Measurements from ENCODE around the gene MSI2. TPM values are rescaled to one million over a fixed set of nuclear protein-coding genes. Genes with fewer than 3 reads are reported as not detected.

Gene MSI2
- total and polyA plus RNA-seq, 9 of the 15 experiments (the other 6 are each of a cell fraction or from before 2014, with no cell fraction given) = 4.6 to 61.8 (median 42.4) TPM

- TF ChIP-seq RBBP5 (IDR thresholded peaks at IDR 0.05; ENCODE audit: borderline replicate concordance, insufficient read depth, low read length, poor library complexity, severe bottlenecking) (no peak), MTA2 (IDR thresholded peaks at IDR 0.05; ENCODE audit: low read depth) (no peak)
Observed at GRCh38 chr17:57438066-57438731, 181.9 kb downstream of the MSI2 start (continued).

GRCh38 chr17:57439651-57440050, 183.3 kb downstream of the MSI2 start:
- TF ChIP-seq DDX20 (tag; IDR thresholded peaks at IDR 0.05; ENCODE audit: low read depth) (no peak), MLLT1 (IDR thresholded peaks at IDR 0.05) (no peak)
- CTCF ChIA-PET (ENCODE audit: low intra/inter-chr PET ratio) = interaction anchor here (2.1 kb wide), 1 partner anchor 196 kb away, joined by 13 read pairs; no protein-coding TSS in a partner anchor
- Histone ChIP-seq H3K4me2 (ENCODE audit: insufficient read depth, low read length) (no peak overlapping the region), H4K20me1 (replicated peaks; ENCODE audit: control insufficient read depth, insufficient read depth, low read length) (peaks cover 9% of the 10 kb centered on the region; the same call in 1 of the 2 replicates), H3K27ac (ENCODE audit: extremely low read depth, low read depth, low read length) (no peak overlapping the region), H3K4me1 (replicated peaks in 1 of 2; ENCODE audit: control insufficient read depth in 2 of 2, insufficient read depth in 2 of 2, low read length in 2 of 2) (peaks cover 15 to 20% of the 10 kb centered on the region in 2 experiments), H3K4me3 (no peak overlapping the region), H3K27me3 (ENCODE audit: control insufficient read depth in 2 of 2, insufficient read depth in 2 of 2, low read length in 2 of 2) (no peaks in the 10 kb centered on the region), H3K9me1 (ENCODE audit: control insufficient read depth, insufficient read depth, low read length) (peaks cover 3% of the 10 kb centered on the region), H3K36me3 (ENCODE audit: control insufficient read depth, insufficient read depth, low read length) (peaks cover 2% of the 10 kb centered on the region; the same call in 1 of the 3 replicates), H3K79me2 (ENCODE audit: control insufficient read depth, insufficient read depth, low read length) (peaks cover 15% of the 10 kb centered on the region; the same call in 2 of the 3 replicates), H2AFZ (ENCODE audit: low read depth, low read length) (no peak overlapping the region), H3K9me3 (replicated peaks; ENCODE audit: control insufficient read depth, insufficient read depth, low read depth, low read length) (no peaks in the 10 kb centered on the region), H3K9ac (ENCODE audit: insufficient read depth in 1 of 2, low read depth in 2 of 2, low read length in 2 of 2) (no peak overlapping the region)
- in situ Hi-C loops (cut with MboI) = no loop called here
- BruUV-seq (replicated peaks) = no TSS peak
- POLR2A ChIA-PET = interaction anchor here (1.6 kb wide), 1 partner anchor 196 kb away, joined by 5 read pairs; no protein-coding TSS in a partner anchor
- DNase-seq (ENCODE audit: extremely low read depth in 1 of 4, low spot score in 3 of 4) (no peak), ATAC-seq (no peak), FAIRE-seq (no peak)
- intact Hi-C loops (cut with micrococcal nuclease) = loop anchor here (1.0 kb wide), 1 partner anchor 196 kb away; no protein-coding TSS in a partner anchor
- WGBS (ENCODE audit: insufficient coverage, low coverage, missing lambda C conversion rate) = 98% methylated on average over 5 of the region's 5 CpGs

Data from K562 (cell line).